GM12873 (cell line): ENCODE measurements around the gene NSA2.
A peak's percentile ranks its signal among the peaks of the same experiment; 100 is the strongest.

Source experiments
- CTCF ChIP-seq: IDR thresholded peaks from 2 replicates; pipeline ENCODE4 v1.5.1; 2012; ENCODE audit warnings: low read depth, mild to moderate bottlenecking, moderate library complexity, low read length, control low read depth; ENCODE audit not compliant: insufficient read depth; ENCODE audit errors: missing control alignments

NSA2 gene

GRCh38 chr5:74762599-74762998, 4.5 kb upstream of the NSA2 start:
- no peak for TF ChIP-seq CTCF

GRCh38 chr5:74763504-74763903, 3.5 kb upstream of the NSA2 start:
- no peak for TF ChIP-seq CTCF

- TF ChIP-seq CTCF = no peak
These were observed 1.8 kb upstream of the NSA2 start for GRCh38 chr5:74765201-74765600.

- TF ChIP-seq CTCF = no peak
These were observed 1.1 kb upstream of the NSA2 start for GRCh38 chr5:74765929-74766328.

GRCh38 chr5:74766418-74766848, 616 bp upstream of the NSA2 start:
- TF ChIP-seq CTCF = peak; percentile 62

- TF ChIP-seq CTCF = no peak
These were observed 497 bp downstream of the NSA2 start for GRCh38 chr5:74767579-74767913.

GRCh38 chr5:74772359-74772758, 5.3 kb downstream of the NSA2 start:
- TF ChIP-seq CTCF = no peak

GRCh38 chr5:74778609-74779008, 11.6 kb downstream of the NSA2 start:
- TF ChIP-seq CTCF = no peak
